SK-N-SH treated with all-trans-retinoic acid at 6 μM for 48 hours (cell line): Measurements from ENCODE around the gene DYNC1LI1.

Experiments
- ATAC-seq: fragments of 200-7000 bp; cut with Tn5 transposase; 3 replicates; pipeline ENCODE4 v1.9.1; 2020; ENCODE audit warnings: mild to moderate bottlenecking, moderate library complexity
- ARNTL ChIP-seq: fragments of 450-650 bp; formaldehyde crosslinking; IDR thresholded peaks from 2 replicates; pipeline ENCODE4 v1.5.0; 2020; ENCODE audit warnings: low read depth, mild to moderate bottlenecking, moderate library complexity, borderline replicate concordance
- BACH2 ChIP-seq: fragments of 250-450 bp; sonication (Bioruptor Pico); IDR thresholded peaks from 2 replicates; pipeline ENCODE4 v1.9.0; 2021; ENCODE audit warnings: mild to moderate bottlenecking, borderline replicate concordance
- CREB5 ChIP-seq: fragments of 250-450 bp; sonication (Bioruptor Pico); IDR thresholded peaks from 2 replicates; pipeline ENCODE4 v1.5.1; 2020; ENCODE audit warnings: low read depth, mild to moderate bottlenecking, moderate library complexity
- CSDC2 ChIP-seq: fragments of 250-450 bp; sonication (Bioruptor Pico); IDR thresholded peaks from 2 replicates; pipeline ENCODE4 v1.5.0; 2020; ENCODE audit warnings: mild to moderate bottlenecking, moderate library complexity
- ESRRG ChIP-seq: fragments of 250-450 bp; sonication (Bioruptor Pico); IDR thresholded peaks from 2 replicates; pipeline ENCODE4 v1.6.1; 2021; ENCODE audit warnings: mild to moderate bottlenecking
- GLIS3 ChIP-seq: fragments of 250-450 bp; sonication (Bioruptor Pico); IDR thresholded peaks from 2 replicates; pipeline ENCODE4 v1.5.0; 2020; ENCODE audit warnings: mild to moderate bottlenecking, moderate library complexity
- ISL1 ChIP-seq: fragments of 250-450 bp; sonication (Bioruptor Pico); IDR thresholded peaks from 2 replicates; pipeline ENCODE4 v2.1.2; 2022; ENCODE audit warnings: mild to moderate bottlenecking, moderate library complexity
- OSR1 ChIP-seq: fragments of 250-450 bp; sonication (Bioruptor Pico); IDR thresholded peaks from 2 replicates; pipeline ENCODE4 v1.8.0; 2022; ENCODE audit warnings: moderate library complexity, mild to moderate bottlenecking, inconsistent platforms
- PATZ1 ChIP-seq: fragments of 250-450 bp; sonication (Bioruptor Pico); IDR thresholded peaks from 2 replicates; pipeline ENCODE4 v1.8.0; 2020; ENCODE audit warnings: mild to moderate bottlenecking, moderate library complexity, borderline replicate concordance
- PPARA ChIP-seq: fragments of 250-450 bp; sonication (Bioruptor Pico); IDR thresholded peaks from 2 replicates; pipeline ENCODE4 v1.5.0; 2020; ENCODE audit warnings: mild to moderate bottlenecking, borderline replicate concordance
- SNAI2 ChIP-seq: fragments of 250-450 bp; sonication (Bioruptor Pico); IDR thresholded peaks from 2 replicates; pipeline ENCODE4 v1.5.0; 2020; ENCODE audit warnings: mild to moderate bottlenecking, moderate library complexity
- TCF4 ChIP-seq: fragments of 250-450 bp; sonication (Bioruptor Pico); IDR thresholded peaks from 2 replicates; pipeline ENCODE4 v1.8.0; 2021; ENCODE audit warnings: mild to moderate bottlenecking, moderate library complexity, borderline replicate concordance
- TOX ChIP-seq: fragments of 250-450 bp; sonication (Bioruptor Pico); IDR thresholded peaks from 2 replicates; pipeline ENCODE4 v1.8.0; 2021; ENCODE audit warnings: mild to moderate bottlenecking, moderate library complexity, borderline replicate concordance
- TSHZ2 ChIP-seq: fragments of 250-450 bp; sonication (Bioruptor Pico); IDR thresholded peaks from 2 replicates; pipeline ENCODE4 v1.5.0; 2020; ENCODE audit warnings: mild to moderate bottlenecking, moderate library complexity
- ZFP3 ChIP-seq: fragments of 250-450 bp; sonication (Bioruptor Pico); IDR thresholded peaks from 2 replicates; pipeline ENCODE4 v1.5.0; 2020; ENCODE audit warnings: mild to moderate bottlenecking, moderate library complexity
- ZFP30 ChIP-seq: fragments of 450-650 bp; formaldehyde crosslinking; IDR thresholded peaks from 2 replicates; pipeline ENCODE4 v1.5.0; 2022; ENCODE audit warnings: mild to moderate bottlenecking, moderate library complexity
- ZNF70 ChIP-seq: fragments of 450-650 bp; formaldehyde crosslinking; IDR thresholded peaks from 2 replicates; pipeline ENCODE4 v1.5.0; 2020; ENCODE audit warnings: mild to moderate bottlenecking, moderate library complexity
- ZNF8 ChIP-seq: fragments of 450-650 bp; formaldehyde crosslinking; IDR thresholded peaks from 2 replicates; pipeline ENCODE4 v1.5.0; 2020; ENCODE audit warnings: mild to moderate bottlenecking, moderate library complexity

DYNC1LI1 gene

DNA sequence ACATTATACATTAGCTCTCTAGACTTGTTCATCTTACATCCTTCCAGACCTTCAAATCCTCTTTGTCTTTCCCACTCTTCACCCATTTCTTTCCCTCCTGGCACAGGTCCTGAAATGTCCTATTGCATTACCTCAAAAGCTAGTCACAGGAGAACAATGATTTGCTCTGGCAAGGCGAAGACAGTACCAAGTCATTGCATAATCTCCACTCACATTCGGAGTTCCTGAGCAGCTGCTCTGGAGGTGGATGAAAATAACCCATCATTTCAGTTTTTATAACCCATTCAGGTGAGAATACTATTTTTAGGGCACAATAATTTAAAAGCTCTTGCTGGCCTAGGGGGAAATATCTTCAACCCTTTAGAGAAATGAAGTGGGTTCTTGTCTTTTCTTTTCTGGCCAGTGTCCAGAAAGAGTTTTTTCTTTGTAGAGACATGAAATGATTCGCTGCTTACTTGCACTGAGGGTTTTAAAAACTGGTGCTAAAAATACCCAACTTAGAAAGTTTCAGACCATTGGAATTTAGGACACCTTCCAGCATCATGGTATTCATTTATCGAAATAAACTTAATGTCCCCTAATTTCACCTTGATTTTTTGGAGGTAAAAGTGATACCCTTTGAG, 23.4 kb upstream of the DYNC1LI1 start:
- ATAC-seq = peak; percentile 31; the same call in 1 of the 3 replicates
- TF ChIP-seq ESRRG (CRISPR knock-in tag) = no peak
- no peak for TF ChIP-seq CSDC2
- TF ChIP-seq ISL1 (CRISPR knock-in tag) = no peak
- no peak for TF ChIP-seq PPARA (CRISPR knock-in tag)
- no peak for TF ChIP-seq PATZ1
- TF ChIP-seq ZFP30 (CRISPR knock-in tag) = no peak
- no peak for TF ChIP-seq GLIS3
- TF ChIP-seq SNAI2 (CRISPR knock-in tag) = no peak
- no peak for TF ChIP-seq ZNF8
- TF ChIP-seq ZFP3 (CRISPR knock-in tag) = no peak
- no peak for TF ChIP-seq CREB5 (CRISPR knock-in tag)
- no peak for TF ChIP-seq TSHZ2 (CRISPR knock-in tag)
- TF ChIP-seq ZNF70 (CRISPR knock-in tag) = no peak
- TF ChIP-seq TCF4 (CRISPR knock-in tag) = no peak
- no peak for TF ChIP-seq TOX (CRISPR knock-in tag)
- TF ChIP-seq, all 23 proteins: peak for 0

- TF ChIP-seq TSHZ2 (CRISPR knock-in tag) = no peak
- no peak for TF ChIP-seq ZFP30 (CRISPR knock-in tag)
- TF ChIP-seq TCF4 (CRISPR knock-in tag) = no peak
- no peak for TF ChIP-seq PATZ1
- no peak for TF ChIP-seq ISL1 (CRISPR knock-in tag)
- TF ChIP-seq ESRRG (CRISPR knock-in tag) = no peak
- TF ChIP-seq SNAI2 (CRISPR knock-in tag) = no peak
- no peak for TF ChIP-seq OSR1 (CRISPR knock-in tag)
- TF ChIP-seq GLIS3 = no peak
- no peak for TF ChIP-seq ARNTL (CRISPR knock-in tag)
- no peak for TF ChIP-seq ZNF8
- TF ChIP-seq BACH2 (CRISPR knock-in tag) = no peak
- ATAC-seq = no peak
These were observed 22.2 kb upstream of the DYNC1LI1 start for GRCh38 chr3:32592696-32593353.

DNA sequence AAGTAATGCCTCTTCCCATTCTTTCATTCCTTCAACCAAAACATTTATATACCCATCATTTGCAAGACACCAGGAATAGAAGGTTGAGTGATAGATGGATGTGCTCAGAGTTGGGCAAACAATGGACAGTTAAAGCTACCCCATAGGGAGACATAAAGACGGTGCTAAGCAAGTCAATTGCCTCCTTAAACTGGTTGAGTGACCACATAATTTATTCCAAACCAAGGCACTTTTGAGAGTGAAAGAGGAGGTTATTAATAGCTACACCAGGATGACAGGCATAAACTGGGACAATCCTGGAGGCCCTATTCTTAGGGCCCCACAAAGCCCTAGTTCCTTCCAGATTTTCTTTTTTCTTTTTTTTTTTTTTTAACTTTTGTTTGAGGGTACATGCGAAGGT, 21.4 kb upstream of the DYNC1LI1 start:
- ATAC-seq = no peak
- TF ChIP-seq TOX (CRISPR knock-in tag) = no peak
- TF ChIP-seq GLIS3 = no peak
- TF ChIP-seq ZNF70 (CRISPR knock-in tag) = no peak
- no peak for TF ChIP-seq CREB5 (CRISPR knock-in tag)
- TF ChIP-seq, all 23 proteins: peak for 0
